Smooth muscle cell (in vitro differentiated cells): ENCODE results near the gene KCNIP1. TPM values are rescaled to one million over a fixed set of nuclear protein-coding genes. Genes with fewer than 3 reads are reported as not detected.

ENCODE experiments used
- DNase-seq: peaks from one replicate; lab custom pipeline; 2025; ENCODE audit not compliant: unreplicated experiment; lab: John Stamatoyannopoulos, UW
- H2AFZ ChIP-seq: fragments of 200-600 bp; sonication (generic); 2 replicates; pipeline ENCODE4 v1.6.0; 2016; ENCODE audit warnings: antibody characterized with exemption, low read depth, mild to moderate bottlenecking
- H3F3A ChIP-seq: fragments of 200-600 bp; sonication (generic); 2 replicates; pipeline ENCODE4 v1.6.0; 2017; ENCODE audit warnings: antibody characterized with exemption, low read depth
- H3K27ac ChIP-seq: fragments of 200-600 bp; sonication (generic); 2 replicates; pipeline ENCODE4 v1.5.1; 2016; ENCODE audit warnings: low read depth, mild to moderate bottlenecking
- H3K27me3 ChIP-seq: fragments of 200-600 bp; sonication (generic); 2 replicates; pipeline ENCODE4 v1.6.1; 2016; ENCODE audit warnings: low read depth, mild to moderate bottlenecking
- H3K36me3 ChIP-seq: fragments of 200-600 bp; sonication (generic); 2 replicates; pipeline ENCODE4 v1.5.1; 2016; ENCODE audit warnings: low read depth
- H3K4me1 ChIP-seq: fragments of 200-600 bp; sonication (generic); 2 replicates; pipeline ENCODE4 v1.5.1; 2016; ENCODE audit warnings: low read depth
- H3K4me2 ChIP-seq: fragments of 200-600 bp; sonication (generic); 2 replicates; pipeline ENCODE4 v1.6.0; 2016; ENCODE audit warnings: mild to moderate bottlenecking
- H3K4me3 ChIP-seq: fragments of 200-600 bp; sonication (generic); 2 replicates; pipeline ENCODE4 v1.5.1; 2016; ENCODE audit warnings: mild to moderate bottlenecking
- H3K79me2 ChIP-seq: fragments of 200-600 bp; sonication (generic); 2 replicates; pipeline ENCODE4 v1.6.0; 2016; ENCODE audit warnings: low read depth, mild to moderate bottlenecking
- H3K9ac ChIP-seq: fragments of 200-600 bp; sonication (generic); 2 replicates; pipeline ENCODE4 v1.6.0; 2016; ENCODE audit warnings: low read depth
- H3K9me3 ChIP-seq: fragments of 200-600 bp; sonication (generic); replicated peaks from 2 replicates; pipeline ENCODE4 v1.5.1; 2016; ENCODE audit warnings: low read depth
- H4K20me1 ChIP-seq: fragments of 200-600 bp; sonication (generic); 2 replicates; pipeline ENCODE4 v1.6.0; 2016; ENCODE audit warnings: low read depth
- WGBS: methylation state at CpG from one replicate; pipeline ENCODE4 v1.1.7; 2016; ENCODE audit warnings: low lambda C conversion rate; 5-methylcytosine and 5-hydroxymethylcytosine counted together
- polyA plus RNA-seq: library from polyadenylated mRNA; unstranded; fragments of >200 nt; fragmentation: Nextera tagmentation; extraction: Ambion mirVana; gene quantifications from 2 replicates; pipeline ENCODE4 v1.2.1, GENCODE V29; 2016
- total RNA-seq: library from RNA; depleted of rRNA; stranded (reverse); fragments of >200 nt; gene quantifications from 2 replicates; pipeline ENCODE4 v1.2.3, GENCODE V29; 2014
- TF ChIP-seq, protein P1 (sequence below): fragments of 200-600 bp; sonication (generic); IDR thresholded peaks from 2 replicates; pipeline ENCODE4 v1.5.1; 2017; ENCODE audit warnings: borderline replicate concordance, mild to moderate bottlenecking, antibody characterized with exemption; ENCODE audit not compliant: insufficient read depth, poor library complexity, severe bottlenecking

The KCNIP1 gene
- total and polyA plus RNA-seq, 2 experiments from 2014 or later, result 0.50 TPM; not detected in 1

GRCh38 chr5:170510559-170510958 lies 6.7 kb downstream of the KCNIP1 start:
- no peak for DNase-seq
- no peaks in the 10 kb centered on the region for H3K4me1 ChIP-seq
- no peaks in the 10 kb centered on the region for H3K9me3 ChIP-seq
- H3K79me2 ChIP-seq, result no peaks in the 10 kb centered on the region
- no peak overlapping the region for H3K4me3 ChIP-seq
- no peak overlapping the region for H3K27ac ChIP-seq
- H3K4me2 ChIP-seq, result no peak overlapping the region
- H3K27me3 ChIP-seq, result peaks cover 27% of the 10 kb centered on the region
- 96% methylated on average over 5 of the region's 5 CpGs for WGBS
- H4K20me1 ChIP-seq, result no peaks in the 10 kb centered on the region
- no peak overlapping the region for H3K9ac ChIP-seq
- no peaks in the 10 kb centered on the region for H3K36me3 ChIP-seq
- H2AFZ ChIP-seq, result no peak overlapping the region
- no peaks in the 10 kb centered on the region for H3F3A ChIP-seq
- TF ChIP-seq, protein P1, sequence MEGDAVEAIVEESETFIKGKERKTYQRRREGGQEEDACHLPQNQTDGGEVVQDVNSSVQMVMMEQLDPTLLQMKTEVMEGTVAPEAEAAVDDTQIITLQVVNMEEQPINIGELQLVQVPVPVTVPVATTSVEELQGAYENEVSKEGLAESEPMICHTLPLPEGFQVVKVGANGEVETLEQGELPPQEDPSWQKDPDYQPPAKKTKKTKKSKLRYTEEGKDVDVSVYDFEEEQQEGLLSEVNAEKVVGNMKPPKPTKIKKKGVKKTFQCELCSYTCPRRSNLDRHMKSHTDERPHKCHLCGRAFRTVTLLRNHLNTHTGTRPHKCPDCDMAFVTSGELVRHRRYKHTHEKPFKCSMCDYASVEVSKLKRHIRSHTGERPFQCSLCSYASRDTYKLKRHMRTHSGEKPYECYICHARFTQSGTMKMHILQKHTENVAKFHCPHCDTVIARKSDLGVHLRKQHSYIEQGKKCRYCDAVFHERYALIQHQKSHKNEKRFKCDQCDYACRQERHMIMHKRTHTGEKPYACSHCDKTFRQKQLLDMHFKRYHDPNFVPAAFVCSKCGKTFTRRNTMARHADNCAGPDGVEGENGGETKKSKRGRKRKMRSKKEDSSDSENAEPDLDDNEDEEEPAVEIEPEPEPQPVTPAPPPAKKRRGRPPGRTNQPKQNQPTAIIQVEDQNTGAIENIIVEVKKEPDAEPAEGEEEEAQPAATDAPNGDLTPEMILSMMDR, result no peak

DNA sequence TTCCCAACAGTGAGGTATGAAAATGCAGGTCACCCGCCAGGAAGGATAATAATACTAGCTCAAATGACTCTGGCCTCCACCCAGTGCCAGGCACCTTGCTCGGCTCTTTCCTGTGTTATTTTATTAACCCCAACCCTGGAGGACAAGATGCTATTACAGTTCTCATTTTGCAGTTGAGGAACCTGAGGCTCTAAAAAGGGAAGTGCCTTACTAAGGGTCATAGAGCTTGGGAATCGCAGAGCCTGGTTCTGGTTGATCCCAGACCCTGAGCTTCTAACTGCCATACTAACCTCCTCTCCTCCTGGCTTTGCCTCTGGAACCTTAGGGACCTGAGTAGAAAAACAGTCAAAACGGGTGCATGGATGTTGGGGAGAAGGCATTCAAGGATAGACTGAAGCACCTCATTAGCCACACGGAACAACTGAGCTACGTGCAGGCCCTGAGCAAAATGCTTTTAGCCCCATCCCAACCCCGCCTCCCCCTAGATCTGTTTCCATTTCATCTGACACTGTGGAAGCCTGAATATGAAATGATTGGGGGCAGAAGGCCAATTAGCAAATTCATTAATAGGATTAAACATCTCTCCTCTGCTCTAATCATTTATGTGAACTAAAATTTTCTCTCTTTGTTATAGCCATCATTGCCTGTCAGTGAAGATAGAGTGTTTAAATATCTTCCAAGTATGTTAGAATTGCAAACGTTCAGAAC lies 7.9 kb downstream of the KCNIP1 start:
- H3K27ac ChIP-seq, result no peak overlapping the region
- no peaks in the 10 kb centered on the region for H3K4me1 ChIP-seq
- no peak overlapping the region for H3K4me2 ChIP-seq
- H3K36me3 ChIP-seq, result no peaks in the 10 kb centered on the region
- no peak overlapping the region for H3K9ac ChIP-seq
- DNase-seq, result no peak
- no peaks in the 10 kb centered on the region for H3K9me3 ChIP-seq
- H3K4me3 ChIP-seq, result no peak overlapping the region
- H3K79me2 ChIP-seq, result no peaks in the 10 kb centered on the region
- WGBS, result 92% methylated on average over 8 of the region's 8 CpGs
- TF ChIP-seq, protein P1, result no peak
- peaks cover 26% of the 10 kb centered on the region for H3K27me3 ChIP-seq
- H4K20me1 ChIP-seq, result no peaks in the 10 kb centered on the region
- H3F3A ChIP-seq, result no peaks in the 10 kb centered on the region
- no peak overlapping the region for H2AFZ ChIP-seq

DNA sequence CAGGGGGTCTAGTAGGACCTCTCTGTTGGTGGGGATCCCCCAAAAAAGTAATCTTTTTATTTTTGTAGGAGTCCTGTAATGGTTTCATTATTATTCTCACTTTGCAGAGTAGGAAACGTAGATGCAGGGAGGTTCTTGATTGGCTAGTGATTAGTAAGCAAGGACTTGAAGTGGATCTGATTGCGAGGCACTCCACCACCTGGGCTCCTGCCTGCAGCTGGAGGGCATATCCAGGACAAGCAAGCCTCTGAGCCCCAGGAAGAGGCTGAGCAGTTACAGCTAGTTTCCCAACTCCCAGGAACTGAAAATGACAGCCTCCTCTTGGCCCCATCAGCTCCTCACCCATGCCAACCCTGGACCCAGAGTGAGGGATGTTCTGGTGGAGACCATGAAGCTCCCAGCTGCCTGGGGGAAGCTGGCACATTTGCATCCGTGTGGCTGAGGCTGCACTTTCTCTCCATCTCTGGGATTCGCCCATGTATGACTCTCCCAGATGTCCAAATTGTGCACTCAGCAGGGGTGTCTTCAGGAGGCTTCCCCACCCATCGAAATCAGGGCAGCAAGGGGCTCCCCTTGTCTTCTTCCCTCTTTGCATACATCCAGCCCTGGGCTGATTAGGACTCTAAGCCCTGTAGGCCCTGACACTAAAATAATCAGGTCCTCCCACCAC lies 10.2 kb downstream of the KCNIP1 start:
- 93% methylated on average over 5 of the region's 5 CpGs for WGBS

More for the DNA sequence above, 10.2 kb downstream of the KCNIP1 start:
- Histone ChIP-seq H3K27ac (no peak overlapping the region), H3K9me3 (no peaks in the 10 kb centered on the region), H3K4me1 (no peaks in the 10 kb centered on the region), H3K4me2 (no peak overlapping the region), H3K9ac (no peak overlapping the region), H3K79me2 (no peaks in the 10 kb centered on the region), H3K4me3 (no peak overlapping the region), H3K27me3 (peaks cover 32% of the 10 kb centered on the region), H4K20me1 (no peaks in the 10 kb centered on the region), H3K36me3 (no peaks in the 10 kb centered on the region), H2AFZ (no peak overlapping the region), H3F3A (no peaks in the 10 kb centered on the region)
- TF ChIP-seq, protein P1, result no peak
- DNase-seq, result no peak
